Loucy (cell line): ENCODE measurements around the gene PIGT.
A peak's percentile ranks its signal among the peaks of the same experiment; 100 is the strongest.

Source experiments
- H2AFZ ChIP-seq: fragments of 200-600 bp; sonication (generic); 2 replicates; pipeline ENCODE4 v1.6.0; 2016; ENCODE audit warnings: antibody characterized with exemption, mild to moderate bottlenecking, low read length, moderate library complexity
- H3F3A ChIP-seq: fragments of 200-600 bp; 2 replicates; pipeline ENCODE4 v1.6.0; 2016; ENCODE audit warnings: antibody characterized with exemption, low read depth, mild to moderate bottlenecking
- H3K27me3 ChIP-seq: fragments of 200-600 bp; sonication (generic); 2 replicates; pipeline ENCODE4 v1.6.1; 2014; ENCODE audit warnings: low read length, mild to moderate bottlenecking; ENCODE audit not compliant: insufficient read depth, poor library complexity, severe bottlenecking
- H3K36me3 ChIP-seq: fragments of 200-600 bp; sonication (generic); 2 replicates; pipeline ENCODE4 v1.6.1; 2016; ENCODE audit warnings: low read length; ENCODE audit not compliant: insufficient read depth
- H3K4me1 ChIP-seq: fragments of 200-600 bp; sonication (generic); 2 replicates; pipeline ENCODE4 v1.5.1; 2014; ENCODE audit warnings: low read length, mild to moderate bottlenecking; ENCODE audit not compliant: insufficient read depth, poor library complexity, severe bottlenecking
- H3K4me2 ChIP-seq: fragments of 200-600 bp; sonication (generic); 2 replicates; pipeline ENCODE4 v1.6.0; 2014; ENCODE audit warnings: antibody characterized with exemption, low read length, low read depth, mild to moderate bottlenecking; ENCODE audit not compliant: poor library complexity, severe bottlenecking
- H3K4me3 ChIP-seq: fragments of 200-600 bp; sonication (generic); 2 replicates; pipeline ENCODE4 v1.5.1; 2014; ENCODE audit warnings: low read length, mild to moderate bottlenecking, mixed read lengths; ENCODE audit not compliant: poor library complexity, severe bottlenecking
- H3K79me2 ChIP-seq: fragments of 200-600 bp; sonication (generic); 2 replicates; pipeline ENCODE4 v1.6.1; 2014; ENCODE audit warnings: low read length; ENCODE audit not compliant: insufficient read depth
- H3K9ac ChIP-seq: fragments of 200-600 bp; sonication (generic); 2 replicates; pipeline ENCODE4 v1.6.0; 2014; ENCODE audit warnings: mild to moderate bottlenecking, low read depth, low read length, moderate library complexity; ENCODE audit not compliant: poor library complexity, severe bottlenecking
- H3K9me2 ChIP-seq: fragments of 200-600 bp; sonication (generic); replicated peaks from 2 replicates; pipeline ENCODE4 v1.6.1; 2016; ENCODE audit warnings: low read depth, low read length, mixed read lengths
- H3K9me3 ChIP-seq: fragments of 200-600 bp; sonication (generic); 2 replicates; pipeline ENCODE4 v1.6.1; 2014; ENCODE audit warnings: mild to moderate bottlenecking, antibody characterized with exemption, low read length, low read depth; ENCODE audit not compliant: insufficient read depth
- H4K20me1 ChIP-seq: fragments of 200-600 bp; sonication (generic); 2 replicates; pipeline ENCODE4 v1.6.0; 2014; ENCODE audit warnings: antibody characterized with exemption, low read length, mild to moderate bottlenecking; ENCODE audit not compliant: insufficient read depth, poor library complexity, severe bottlenecking
- CTCF ChIP-seq: fragments of 200-600 bp; sonication (generic); conservative IDR thresholded peaks from 2 replicates; pipeline ENCODE4 v1.5.1; 2014; ENCODE audit warnings: mild to moderate bottlenecking, antibody characterized with exemption, low read length
- EZH2phosphoT487 ChIP-seq: fragments of 200-600 bp; IDR thresholded peaks from 2 replicates; pipeline ENCODE4 v1.6.1; 2018; ENCODE audit warnings: antibody characterized with exemption, mild to moderate bottlenecking, moderate library complexity, borderline replicate concordance

The PIGT gene

GRCh38 chr20:45415822-45416637, at the start of gene PIGT:
PIGT (plus strand) TSS chr20:45416141; CDS start chr20:45416157, 16 bp downstream.
- no peaks in the 10 kb centered on the region for H3K27me3 ChIP-seq

GRCh38 chr20:45366192-45366591, 49.7 kb upstream of the PIGT start:
- Histone ChIP-seq H3K27me3 (no peaks in the 10 kb centered on the region), H3K79me2 (peaks cover 16% of the 10 kb centered on the region), H3K9me3 (no peaks in the 10 kb centered on the region), H2AFZ (no peak overlapping the region), H3K4me2 (no peak overlapping the region), H3K9ac (no peak overlapping the region), H3K4me1 (peaks cover 42% of the 10 kb centered on the region), H4K20me1 (peaks cover 6% of the 10 kb centered on the region), H3K9me2 (no peaks in the 10 kb centered on the region), H3K4me3 (no peak overlapping the region), H3K36me3 (no peaks in the 10 kb centered on the region; the same call in 1 of the 2 replicates), H3F3A (peaks cover 6% of the 10 kb centered on the region; the same call in 1 of the 2 replicates)
- TF ChIP-seq EZH2phosphoT487 = no peak
- TF ChIP-seq CTCF = no peak

More at GRCh38 chr20:45415822-45416637, at the start of gene PIGT:
- no peaks in the 10 kb centered on the region for H3F3A ChIP-seq
- H3K9me2 ChIP-seq = no peaks in the 10 kb centered on the region
- peak within 1 kb of the TSS; percentile 81 for H2AFZ ChIP-seq
- H3K36me3 ChIP-seq = peaks cover 18% of the 10 kb centered on the region; the same call in 1 of the 2 replicates
- peak within 1 kb of the TSS; percentile 85 for H3K9ac ChIP-seq
- H3K4me1 ChIP-seq = peaks cover 21% of the 10 kb centered on the region
- peaks cover 39% of the 10 kb centered on the region for H3K79me2 ChIP-seq
- peak within 1 kb of the TSS; percentile 98 for H3K4me2 ChIP-seq
- H3K4me3 ChIP-seq = peak within 1 kb of the TSS; percentile 91
- no peaks in the 10 kb centered on the region for H3K9me3 ChIP-seq
- peaks cover 13% of the 10 kb centered on the region for H4K20me1 ChIP-seq
- TF ChIP-seq CTCF = no peak
- no peak for TF ChIP-seq EZH2phosphoT487

GRCh38 chr20:45366631-45367030, 49.3 kb upstream of the PIGT start:
- Histone ChIP-seq H2AFZ (no peak overlapping the region), H3K9ac (no peak overlapping the region), H3F3A (peaks cover 6% of the 10 kb centered on the region; the same call in 1 of the 2 replicates), H3K79me2 (peaks cover 16% of the 10 kb centered on the region), H3K36me3 (no peaks in the 10 kb centered on the region; the same call in 1 of the 2 replicates), H3K27me3 (no peaks in the 10 kb centered on the region), H3K9me3 (no peaks in the 10 kb centered on the region), H3K4me1 (peaks cover 42% of the 10 kb centered on the region), H3K4me3 (no peak overlapping the region), H4K20me1 (peaks cover 6% of the 10 kb centered on the region), H3K9me2 (no peaks in the 10 kb centered on the region), H3K4me2 (no peak overlapping the region)
- TF ChIP-seq CTCF (no peak), EZH2phosphoT487 (no peak)
